K562 (cell line): ENCODE data around the gene CNOT10. TPM values are rescaled to one million over a fixed set of nuclear protein-coding genes. Genes with fewer than 3 reads are reported as not detected.
A peak's percentile ranks its signal among the peaks of the same experiment; 100 is the strongest.

Source experiments
- C11orf30 ChIP-seq: fragments of 450-650 bp; IDR thresholded peaks from 2 replicates; pipeline ENCODE4 v1.6.1; 2016; ENCODE audit warnings: low read depth, mild to moderate bottlenecking
- CHD2 ChIP-seq: IDR thresholded peaks from 2 replicates; pipeline ENCODE4 v1.6.1; 2011; ENCODE audit warnings: low read depth, low read length
- E2F8 ChIP-seq: fragments of 450-650 bp; IDR thresholded peaks from 2 replicates; pipeline ENCODE4 v1.7.1; 2018; ENCODE audit warnings: mild to moderate bottlenecking, low read depth; ENCODE audit not compliant: partially characterized antibody
- GTF2E2 ChIP-seq: fragments of 200-800 bp; sonication (Bioruptor generic); IDR thresholded peaks from 2 replicates; pipeline ENCODE4 v1.6.1; 2016; ENCODE audit warnings: missing genetic modification characterization, missing compliant biosample characterization
- MEF2A ChIP-seq: IDR thresholded peaks from 2 replicates; pipeline ENCODE4 v1.6.1; 2011; ENCODE audit warnings: low read depth, mild to moderate bottlenecking, low read length, moderate library complexity; ENCODE audit not compliant: control insufficient read depth
- MGA ChIP-seq: fragments of 450-650 bp; IDR thresholded peaks from 2 replicates; pipeline ENCODE4 v1.6.1; 2016; ENCODE audit warnings: mild to moderate bottlenecking, moderate library complexity
- NFE2L1 ChIP-seq: fragments of 450-650 bp; IDR thresholded peaks from 2 replicates; pipeline ENCODE4 v1.6.1; 2016; ENCODE audit warnings: missing genetic modification characterization, low read depth, mild to moderate bottlenecking, missing compliant biosample characterization, moderate library complexity, borderline replicate concordance
- NUFIP1 ChIP-seq: fragments of 450-650 bp; IDR thresholded peaks from 2 replicates; pipeline ENCODE4 v1.6.1; 2018; ENCODE audit not compliant: partially characterized antibody
- POLR3A ChIP-seq: IDR thresholded peaks from 2 replicates; pipeline ENCODE4 v1.6.1; 2011; ENCODE audit warnings: borderline replicate concordance, mild to moderate bottlenecking, moderate library complexity; ENCODE audit not compliant: insufficient read length, insufficient read depth; ENCODE audit errors: extremely low read depth
- TAF7 ChIP-seq: fragments of 450-650 bp; IDR thresholded peaks from 2 replicates; pipeline ENCODE4 v1.6.1; 2016; ENCODE audit warnings: missing genetic modification characterization, missing compliant biosample characterization
- ZNF165 ChIP-seq: fragments of 250-450 bp; sonication (Bioruptor Pico); IDR thresholded peaks from 2 replicates; pipeline ENCODE4 v1.4.0; 2020; ENCODE audit warnings: borderline replicate concordance
- ZNF551 ChIP-seq: fragments of 250-450 bp; sonication (Bioruptor Pico); IDR thresholded peaks from 2 replicates; pipeline ENCODE4 v1.5.0; 2021; ENCODE audit warnings: mild to moderate bottlenecking, moderate library complexity
- polyA plus RNA-seq, 8 experiments: library from polyadenylated mRNA; depleted of rRNA in 4 of 8; stranded (reverse) in 5 of 8; unstranded in 3 of 8; fragments of >200 nt; fragmentation: Nextera tagmentation in 2 of 8; fragmentation: Illumina TruSeq in 1 of 8; extraction: Ambion mirVana in 2 of 8; extraction: Trizol in 1 of 8; gene quantifications; 2 replicates each; pipeline versions ENCODE4 v1.2.1 to v1.2.3, GENCODE V29; 2011 to 2014; ENCODE audit warnings: inconsistent platforms in 1 of 8, missing spikeins in 1 of 8
- total RNA-seq, 7 experiments: library from RNA; depleted of rRNA in 6 of 7; stranded (reverse); fragments of >200 nt in 6 of 7; fragmentation: Illumina TruSeq in 2 of 7; extraction: Trizol in 2 of 7; gene quantifications; 2 replicates each; pipeline versions ENCODE4 v1.2.1 to v1.2.3, GENCODE V29; 2011 to 2021; ENCODE audit warnings: low replicate concordance in 1 of 7

CNOT10 gene
- total and polyA plus RNA-seq, 9 of the 15 experiments (the other 6 are each of a cell fraction or from before 2014, with no cell fraction given) = 35.7 to 114 (median 81.9) TPM

- peak; percentile 87 for TF ChIP-seq NUFIP1
- no peak for TF ChIP-seq CHD2
- no peak; the same call in 1 of the 2 replicates for TF ChIP-seq TAF7 (tag)
- no peak for TF ChIP-seq GTF2E2 (tag)
- no peak for TF ChIP-seq NFE2L1
- no peak for TF ChIP-seq ZNF165 (CRISPR knock-in tag)
- TF ChIP-seq ZNF551 (CRISPR knock-in tag) = 0 out of 2 replicates have a peak, but pooled peaks have one; percentile 0
- peak; percentile 68 for TF ChIP-seq C11orf30
- peak; percentile 86 for TF ChIP-seq MGA
- TF ChIP-seq MEF2A = no peak
- TF ChIP-seq E2F8 = peak; percentile 94
- TF ChIP-seq POLR3A = no peak
Observed at GRCh38 chr3:32684800-32685542, at the start of gene CNOT10 (continued).
